Measurements from ENCODE around the gene CLEC1A. TPM values are rescaled to one million over a fixed set of nuclear protein-coding genes. Genes with fewer than 3 reads are reported as not detected.
A peak's percentile ranks its signal among the peaks of the same experiment; 100 is the strongest.

Gene CLEC1A
- total and polyA plus RNA-seq, 8 donors, result 0.24 to 3.0 (median 0.79) TPM

DNA sequence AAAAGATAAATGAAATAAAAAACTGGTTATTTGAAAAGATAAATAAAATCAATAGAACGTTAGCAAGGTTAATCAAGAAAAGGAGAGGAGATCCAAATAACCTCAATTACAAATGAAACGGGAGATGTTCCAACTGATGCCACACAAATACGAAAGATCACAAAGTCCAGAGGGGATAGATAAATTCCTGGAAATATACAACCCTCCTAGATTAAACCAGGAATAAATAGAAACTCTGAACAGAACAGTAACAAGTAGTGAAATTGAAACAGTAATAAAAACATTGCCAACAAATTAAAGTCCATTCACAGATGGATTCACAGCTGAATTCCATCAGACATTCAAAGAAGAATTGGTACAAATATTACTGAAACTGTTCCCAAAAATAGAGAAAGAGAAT lies 12.4 kb downstream of the CLEC1A start:
- ATAC-seq (no peak), DNase-seq (no peak), FAIRE-seq (peak; percentile 26)
- Histone ChIP-seq H3K27ac (no peak overlapping the region), H3K36me3 (no peaks in the 10 kb centered on the region), H3K4me3 (no peak overlapping the region), H3K9me3 (no peaks in the 10 kb centered on the region), H3K27me3 (peaks cover 0 to 3% (median 0%) of the 10 kb centered on the region in 4 donors), H3K4me1 (no peaks in the 10 kb centered on the region)
- no peak for TF ChIP-seq CTCF (IDR thresholded peaks at IDR 0.05)
- intact Hi-C loops (cut with DNase I), result no loop called here
- 41 to 62% methylated on average over 3 of the region's 3 CpGs for WGBS, 2 donors

- no peak for FAIRE-seq
Measured at GRCh38 chr12:10084733-10085132, 14.1 kb downstream of the CLEC1A start.

DNA sequence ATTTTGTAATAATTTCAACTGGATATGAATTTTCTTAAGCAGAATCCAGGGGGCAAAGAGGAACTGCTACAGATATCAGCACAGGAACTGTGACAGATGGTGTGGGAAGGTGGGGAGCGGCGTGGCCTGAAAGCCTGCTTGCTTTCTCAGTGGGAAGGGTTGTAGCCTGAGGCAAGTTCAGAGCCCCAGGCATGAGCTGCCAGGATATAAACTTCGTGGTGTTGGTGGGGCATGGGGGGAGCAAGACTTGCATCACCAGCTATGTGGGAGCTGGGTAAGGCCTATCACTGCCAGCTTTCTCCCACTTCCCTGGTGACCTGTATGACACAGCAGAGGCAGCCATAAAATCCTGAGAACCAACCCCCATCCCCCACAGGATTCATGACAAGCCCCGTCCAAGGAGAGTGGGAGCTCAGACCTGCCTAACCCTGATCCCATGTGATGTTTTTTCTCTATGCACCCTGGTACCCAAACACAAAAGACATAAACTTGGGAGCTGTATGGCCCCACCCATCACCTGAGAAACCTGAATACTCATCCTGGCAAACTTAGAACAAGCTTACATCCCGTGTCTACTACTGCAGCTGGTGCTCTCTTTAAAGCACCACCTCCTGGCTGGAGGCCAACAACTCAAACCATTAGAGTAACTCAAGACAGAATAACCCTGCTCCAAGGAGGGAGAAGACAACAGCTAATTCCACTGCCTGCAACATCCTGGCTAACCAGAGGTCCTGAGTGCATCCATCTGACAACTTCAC lies 16.5 kb downstream of the CLEC1A start:
- H3K36me3 ChIP-seq, result no peaks in the 10 kb centered on the region
- no peaks in the 10 kb centered on the region for H3K9me3 ChIP-seq
- no peaks in the 10 kb centered on the region for H3K4me1 ChIP-seq
- WGBS, 2 donors, result 57 to 72% methylated on average over 5 of the region's 5 CpGs
- no peak for TF ChIP-seq CTCF (IDR thresholded peaks at IDR 0.05)
- intact Hi-C loops (cut with DNase I), result no loop called here
- no peak overlapping the region for H3K4me3 ChIP-seq
- H3K27ac ChIP-seq, result no peak overlapping the region
- FAIRE-seq, result no peak
- DNase-seq, result no peak
- H3K27me3 ChIP-seq, result no peaks in the 10 kb centered on the region
- no peak for ATAC-seq

More at GRCh38 chr12:10084733-10085132, 14.1 kb downstream of the CLEC1A start:
- H3K4me3 ChIP-seq, result no peak overlapping the region
- TF ChIP-seq CTCF (IDR thresholded peaks at IDR 0.05), result no peak
- no peaks in the 10 kb centered on the region for H3K4me1 ChIP-seq
- ATAC-seq (no peak), DNase-seq (no peak)
- H3K27ac ChIP-seq, result no peak overlapping the region
- H3K36me3 ChIP-seq, result no peaks in the 10 kb centered on the region
- 82 to 87% methylated on average over 6 of the region's 6 CpGs for WGBS, 2 donors
- H3K9me3 ChIP-seq, result no peaks in the 10 kb centered on the region
- H3K27me3 ChIP-seq, result peaks cover 0 to 3% (median 0%) of the 10 kb centered on the region in 4 donors
- intact Hi-C loops (cut with DNase I), result no loop called here

DNA sequence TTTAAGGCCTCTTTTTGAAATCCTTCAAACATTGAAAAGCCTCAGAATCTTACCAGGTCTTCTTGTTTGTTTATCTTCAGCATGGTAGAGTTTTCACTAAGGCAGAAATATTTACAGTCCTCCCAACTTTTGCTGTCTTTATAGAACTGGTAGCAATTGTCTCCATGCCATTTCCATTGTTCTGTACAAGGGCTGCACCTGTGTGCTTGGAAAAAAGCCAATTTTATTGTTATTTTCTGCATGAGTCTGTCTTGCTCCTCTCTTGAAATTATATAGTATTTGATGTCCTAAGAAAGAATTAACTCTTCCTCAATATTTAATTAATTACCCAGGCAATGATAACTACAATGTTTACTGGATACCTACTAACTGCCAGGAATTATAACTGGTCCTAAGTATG lies 23.3 kb downstream of the CLEC1A start:
- ATAC-seq (no peak), FAIRE-seq (no peak), DNase-seq (no peak)
- no peaks in the 10 kb centered on the region for H3K4me1 ChIP-seq
- intact Hi-C loops (cut with DNase I), result no loop called here
- no peak overlapping the region for H3K4me3 ChIP-seq
- TF ChIP-seq CTCF (IDR thresholded peaks at IDR 0.05), result no peak
- no peaks in the 10 kb centered on the region for H3K27me3 ChIP-seq
- no peaks in the 10 kb centered on the region for H3K36me3 ChIP-seq
- H3K9me3 ChIP-seq, result no peaks in the 10 kb centered on the region
- no peak overlapping the region for H3K27ac ChIP-seq

GRCh38 chr12:10073261-10073660 lies 25.5 kb downstream of the CLEC1A start:
- WGBS, 2 donors, result 83 to 87% methylated on average over 5 of the region's 5 CpGs
- FAIRE-seq (no peak), DNase-seq (no peak), ATAC-seq (no peak)
- no peak overlapping the region for H3K27ac ChIP-seq
- no peak overlapping the region for H3K4me3 ChIP-seq
- no peaks in the 10 kb centered on the region for H3K27me3 ChIP-seq
- H3K36me3 ChIP-seq, result no peaks in the 10 kb centered on the region
- no peaks in the 10 kb centered on the region for H3K4me1 ChIP-seq
- H3K9me3 ChIP-seq, result no peaks in the 10 kb centered on the region
- no peak for TF ChIP-seq CTCF (IDR thresholded peaks at IDR 0.05)
- intact Hi-C loops (cut with DNase I), result no loop called here

All from pancreas (tissue), 10 donors.